NT2/D1 (cell line): ENCODE measurements around the gene MST1.

Experiments used
- SUZ12 ChIP-seq: IDR thresholded peaks from 2 replicates; pipeline ENCODE4 v1.6.1; 2011; ENCODE audit not compliant: insufficient read length, insufficient read depth; ENCODE audit errors: extremely low read depth
- ZNF274 ChIP-seq: IDR thresholded peaks from 2 replicates; pipeline ENCODE4 v1.6.1; 2011; ENCODE audit warnings: mild to moderate bottlenecking, low read depth, low read length

DNA sequence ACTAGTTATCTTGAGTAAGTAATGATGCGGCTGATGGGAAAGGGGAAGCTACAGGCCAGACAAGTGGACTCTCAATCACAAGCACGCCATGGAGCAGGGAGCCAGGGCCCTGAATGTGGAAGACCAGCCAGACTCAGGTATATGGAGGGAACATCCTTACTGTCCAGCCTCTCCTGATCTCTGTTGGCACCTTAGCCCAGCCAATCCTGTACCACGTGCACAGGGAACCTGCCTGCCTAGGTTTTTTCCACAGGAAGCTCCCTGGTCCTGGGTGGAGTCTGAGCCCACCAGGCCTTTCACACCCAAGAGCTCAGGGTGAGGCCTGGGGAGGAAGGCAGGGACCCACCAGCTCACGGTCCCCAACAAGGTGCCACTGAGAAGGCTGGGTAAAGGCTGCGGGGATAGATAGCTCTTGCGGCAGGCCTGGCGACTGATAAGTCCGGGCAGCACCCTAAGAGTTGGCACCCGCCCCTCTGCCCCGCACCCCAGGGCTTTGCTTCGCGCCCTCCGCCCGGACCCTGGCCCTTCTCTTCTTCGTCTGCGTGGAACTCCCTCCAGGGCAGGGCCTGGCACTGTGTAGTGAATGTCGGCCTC, 16.1 kb downstream of the MST1 start:
- no peak for TF ChIP-seq ZNF274
- no peak for TF ChIP-seq SUZ12
